HG03280 (cell line): ENCODE data around the gene PTPN1.
"Not testable (repeated sequence)": the region's sequence is repeated elsewhere in the genome, so short reads cannot be mapped to it uniquely, and the experiment has no call there.

Experiments used
- ATAC-seq: cut with Tn5 transposase; IDR thresholded peaks from one replicate; pipeline ENCODE4 v1.9.1; 2021; ENCODE audit warnings: mild to moderate bottlenecking, moderate library complexity; ENCODE audit not compliant: unreplicated experiment

The PTPN1 gene

DNA sequence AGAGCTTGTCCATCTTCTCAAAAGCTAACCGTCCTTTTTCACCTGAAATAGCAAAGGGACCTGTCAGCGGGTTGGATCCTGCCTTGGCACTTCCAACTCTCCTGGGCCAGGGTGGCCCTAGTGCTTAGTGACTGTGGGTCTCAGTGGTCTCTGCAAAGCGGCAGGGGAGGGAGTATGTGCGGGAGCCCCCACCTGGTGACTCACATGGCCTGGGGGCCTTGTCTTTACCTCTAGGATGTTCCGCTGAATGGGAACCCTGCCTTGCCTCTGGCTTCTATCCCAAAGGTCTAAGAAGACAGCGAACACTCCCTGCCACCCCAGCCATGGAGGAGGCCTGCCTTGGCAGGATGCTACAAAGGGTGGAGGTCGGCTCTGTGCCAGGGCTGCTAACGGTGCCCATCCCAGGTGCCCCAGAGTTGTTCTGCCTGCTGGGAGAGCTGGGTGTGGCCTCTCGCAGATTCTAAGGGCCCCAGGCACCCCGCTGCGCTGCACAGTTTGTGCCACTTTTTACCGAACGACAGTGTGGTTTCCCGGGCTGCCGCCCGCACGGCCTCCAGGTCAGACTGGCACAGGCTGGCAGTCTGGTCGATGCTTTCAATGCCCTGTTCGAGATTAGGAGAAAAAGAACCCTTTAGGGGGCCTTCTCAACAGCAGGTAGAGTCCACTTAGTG lies 77.2 kb downstream of the PTPN1 start:
- no peak for ATAC-seq

DNA sequence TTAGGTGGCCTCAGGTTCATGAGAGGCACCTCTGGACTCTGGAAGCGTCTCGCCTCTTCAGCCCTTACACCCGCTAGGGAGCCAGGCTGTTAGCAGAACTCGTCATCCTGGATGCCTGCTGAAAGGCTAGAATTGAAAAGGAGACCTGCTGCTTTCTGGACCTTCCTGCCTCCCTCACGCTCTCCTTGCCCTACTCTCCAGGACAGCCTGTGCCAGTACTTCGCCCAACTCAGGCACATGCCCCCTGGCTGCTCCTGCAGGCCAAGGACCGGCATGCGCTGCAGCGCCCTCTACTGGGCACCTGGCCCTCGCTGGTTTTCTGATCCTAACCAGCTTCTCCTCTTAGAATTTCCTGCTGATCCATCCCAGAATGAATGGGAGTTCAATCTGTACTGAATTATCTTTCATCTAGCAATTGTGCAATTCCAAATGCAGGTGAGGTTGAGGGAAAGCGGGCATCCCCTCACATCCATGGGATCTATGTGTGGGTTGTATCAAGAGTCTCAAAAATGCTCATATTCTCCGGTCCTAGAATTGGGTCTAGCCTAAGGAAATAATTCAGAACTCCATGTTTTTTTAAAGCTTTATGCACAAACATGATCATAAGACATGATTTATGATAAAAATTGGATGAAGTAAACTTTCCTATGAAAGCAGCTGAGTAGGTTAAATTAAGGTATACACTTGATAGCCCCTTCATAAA lies 78.0 kb downstream of the PTPN1 start:
- ATAC-seq: no peak

DNA sequence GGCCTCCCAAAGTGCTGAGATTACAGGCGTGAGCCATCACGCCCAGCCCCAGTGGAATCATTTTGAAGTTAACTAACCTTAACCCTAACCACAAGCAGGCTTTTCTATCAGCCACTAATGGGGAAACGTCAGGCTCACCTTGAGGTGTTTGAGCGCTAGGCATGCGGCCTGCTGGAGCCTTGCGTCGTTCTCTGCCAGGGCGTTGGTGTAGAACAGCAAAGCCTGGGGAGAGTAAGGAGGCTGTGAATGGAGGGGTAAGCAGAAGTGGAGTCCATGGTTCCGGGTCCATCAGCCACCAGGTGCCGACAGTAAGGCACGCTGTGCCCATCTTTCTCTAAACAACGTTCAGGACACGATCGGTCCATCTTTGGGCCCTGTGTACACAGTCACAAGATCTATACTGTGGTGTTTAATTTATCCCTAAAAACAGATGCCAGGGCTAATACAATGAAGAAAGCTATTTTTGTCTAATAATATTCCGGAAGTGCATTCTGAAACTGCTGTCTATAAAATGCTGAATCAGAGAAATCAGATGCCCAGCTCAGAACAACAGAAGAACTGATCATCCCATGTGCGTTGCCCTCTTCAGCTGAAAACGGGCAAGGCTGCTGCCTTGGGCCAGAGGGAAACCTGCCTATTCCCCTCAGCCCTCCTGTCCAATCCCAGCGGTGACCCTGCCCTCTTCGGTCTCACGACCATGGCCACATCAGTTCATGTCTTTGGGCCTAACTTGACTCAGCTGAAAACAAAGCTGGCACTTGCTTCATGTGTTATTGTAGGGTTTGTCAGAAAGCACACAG lies 79.6 kb downstream of the PTPN1 start:
- no peak for ATAC-seq

DNA sequence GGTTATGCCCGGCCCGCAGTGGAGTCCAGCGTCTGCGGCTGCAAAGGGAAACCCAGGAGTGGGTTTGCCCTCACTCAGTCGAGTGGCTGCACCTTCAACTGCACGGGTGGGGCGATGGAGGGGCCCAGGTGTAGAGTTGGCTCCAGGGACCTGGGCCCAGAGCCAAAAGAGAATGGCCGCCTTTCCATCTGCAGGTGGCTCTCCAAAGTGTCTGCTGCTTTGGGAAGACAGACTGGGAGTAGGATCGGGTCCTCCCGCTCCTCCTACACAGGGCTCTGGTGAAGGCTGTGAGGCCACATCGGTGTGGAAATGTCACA lies 80.1 kb downstream of the PTPN1 start:
- no peak for ATAC-seq

DNA sequence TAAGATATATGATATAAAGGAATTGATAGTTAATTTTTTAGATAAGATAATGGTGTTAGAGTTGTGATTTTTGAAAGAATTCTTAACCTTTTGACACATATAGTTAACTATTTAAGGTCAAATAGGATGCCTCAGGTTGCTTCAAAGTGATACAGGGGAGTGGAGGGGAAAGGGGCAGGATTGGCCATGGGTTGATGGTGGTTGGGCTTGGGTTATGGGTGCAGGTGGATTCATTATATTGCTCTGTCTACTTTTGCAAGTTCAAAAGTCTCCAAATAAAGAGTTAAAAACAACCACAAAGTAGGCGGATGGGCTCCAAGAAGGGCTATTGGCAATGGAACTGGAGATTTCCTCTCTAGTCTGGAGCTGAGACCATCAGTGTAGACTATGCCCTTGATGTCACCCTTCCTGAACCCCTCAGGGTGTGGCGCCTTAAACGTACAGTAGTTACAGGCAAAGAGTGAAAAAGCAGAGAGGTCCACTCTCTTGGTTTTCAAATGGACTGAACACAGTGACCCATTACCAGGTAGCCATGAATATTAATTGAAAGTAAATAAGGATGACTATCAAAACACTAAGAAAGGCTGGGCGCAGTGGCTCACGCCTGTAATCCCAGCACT lies 81.2 kb downstream of the PTPN1 start:
- no peak for ATAC-seq

DNA sequence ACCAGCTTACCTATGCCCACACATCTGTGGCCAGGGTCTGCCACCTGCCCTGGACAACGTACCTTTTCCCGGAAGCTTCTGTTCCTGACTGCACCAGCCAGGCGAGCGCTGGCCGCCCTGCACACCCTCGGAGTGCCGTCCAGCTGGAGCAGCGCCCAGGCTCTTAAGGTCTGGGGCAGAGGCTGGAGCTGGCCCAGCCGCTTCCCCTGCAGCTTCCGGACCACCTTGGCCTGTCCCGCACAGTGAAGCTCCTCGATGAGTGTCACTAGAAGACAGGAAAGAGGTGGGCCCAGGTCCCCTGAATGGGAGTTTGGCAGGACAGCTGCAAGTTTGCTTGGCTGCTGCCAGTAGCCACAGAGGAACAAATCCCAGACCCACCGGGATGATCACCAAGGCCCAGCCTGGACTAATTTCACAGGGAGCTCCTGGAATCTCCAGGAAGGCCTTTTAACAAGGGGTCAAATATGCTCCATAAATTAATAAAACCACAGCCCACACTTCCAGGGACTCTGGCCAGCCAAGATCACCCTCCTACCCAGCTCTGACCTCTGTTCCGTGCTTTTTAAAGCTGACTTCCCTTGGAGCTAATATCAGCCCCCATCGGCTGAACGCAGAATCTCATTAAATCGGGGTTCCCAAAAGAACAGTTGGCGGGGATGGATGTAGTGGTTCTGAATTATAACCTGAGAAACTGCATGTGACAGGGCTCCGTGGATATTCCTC lies 82.3 kb downstream of the PTPN1 start:
- no peak for ATAC-seq

DNA sequence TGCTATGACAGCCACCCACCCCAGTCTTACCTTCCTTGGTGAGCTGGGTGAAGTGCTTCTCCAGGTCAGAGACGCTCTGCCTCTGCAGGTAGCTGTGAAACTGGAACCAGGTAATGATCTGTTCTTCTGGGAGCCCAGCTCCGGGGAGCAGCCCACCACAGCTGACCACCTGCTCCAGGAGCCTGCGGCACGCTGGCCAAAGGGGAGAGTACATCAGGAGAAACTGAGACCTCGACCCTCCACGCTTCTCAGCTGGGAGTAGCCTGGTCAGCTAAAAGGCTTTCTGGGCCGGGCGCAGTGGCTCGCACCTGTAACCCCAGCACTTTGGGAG lies 82.8 kb downstream of the PTPN1 start:
- no peak for ATAC-seq

DNA sequence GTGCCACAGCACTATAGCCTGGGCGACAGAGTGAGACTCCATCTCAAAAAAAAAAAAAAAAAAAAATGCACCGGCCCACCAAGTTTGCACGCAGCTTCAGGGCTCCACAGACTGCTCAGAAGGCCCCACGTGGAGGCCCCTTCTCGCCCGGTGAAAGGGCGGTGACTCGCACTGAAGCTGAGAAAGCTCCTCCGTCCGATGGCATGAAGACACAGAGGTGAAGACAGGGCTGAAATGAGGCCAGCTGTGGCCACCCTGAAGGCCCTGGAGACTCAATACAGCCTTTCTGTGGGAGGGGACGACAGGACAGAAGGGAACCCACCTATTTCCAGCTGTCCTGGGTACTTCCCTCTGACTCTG lies 84.0 kb downstream of the PTPN1 start:
- no peak for ATAC-seq

DNA sequence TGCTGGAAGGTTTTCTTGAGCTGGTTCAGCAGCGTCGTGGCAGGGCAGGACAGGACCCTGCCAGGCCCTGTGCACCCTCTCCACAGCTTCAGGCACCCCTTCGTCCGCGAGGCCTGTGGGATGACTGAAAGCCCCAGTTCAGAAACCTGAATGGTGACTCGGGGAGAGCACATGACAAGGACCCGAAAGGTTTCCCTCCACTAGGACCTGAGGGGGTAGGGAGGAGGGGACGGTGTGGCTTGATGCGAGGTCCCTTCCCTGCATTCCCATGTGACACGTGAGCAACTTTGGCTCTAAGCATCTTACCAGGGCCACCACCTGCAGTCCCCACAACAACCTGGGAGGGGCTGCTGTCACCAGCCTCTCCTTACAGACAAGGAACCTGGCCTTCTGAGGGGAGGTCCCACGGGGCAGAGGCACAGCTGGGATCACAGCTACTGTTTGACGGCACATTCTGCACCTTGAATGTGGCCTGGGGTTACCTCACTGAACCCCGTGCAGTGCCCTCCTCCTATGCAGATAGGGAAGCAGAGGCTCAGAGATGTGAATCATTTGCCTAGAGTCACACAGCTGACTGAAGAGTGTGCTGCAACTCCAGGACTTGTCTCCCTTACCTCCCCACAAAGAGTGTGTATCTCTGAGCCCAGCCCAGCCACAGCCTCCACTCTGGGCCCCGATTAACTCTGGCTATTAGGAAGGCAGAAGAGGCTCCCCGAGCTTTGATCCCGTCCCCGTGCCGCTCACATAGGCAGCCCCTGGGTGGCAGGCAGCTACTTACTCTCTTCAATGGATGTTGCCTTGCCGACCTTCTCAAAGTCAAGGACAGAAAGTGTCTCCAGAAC lies 84.6 kb downstream of the PTPN1 start:
- no peak for ATAC-seq

DNA sequence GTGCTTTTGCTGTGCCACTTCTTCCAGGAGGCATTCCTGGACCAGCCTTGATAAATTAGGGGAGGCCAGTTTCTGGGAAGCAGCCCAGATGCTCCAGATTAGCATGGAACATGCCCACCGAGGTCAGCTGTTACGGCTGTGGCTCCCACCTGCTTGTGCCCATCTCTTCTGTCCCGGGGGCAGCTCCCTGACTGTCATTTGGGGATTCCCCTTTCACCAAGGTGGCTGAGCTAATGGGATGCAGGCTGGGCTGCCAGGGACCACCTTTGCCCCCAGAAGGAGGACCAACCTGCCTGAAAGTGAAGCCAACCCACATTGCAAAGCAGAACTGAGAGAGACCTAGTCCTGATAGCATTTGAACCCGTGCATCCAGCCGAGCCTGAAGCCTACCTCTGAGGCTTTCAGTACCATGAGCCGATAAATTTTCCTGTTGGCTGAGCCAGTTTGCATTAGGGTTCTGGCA lies 85.3 kb downstream of the PTPN1 start:
- no peak for ATAC-seq

DNA sequence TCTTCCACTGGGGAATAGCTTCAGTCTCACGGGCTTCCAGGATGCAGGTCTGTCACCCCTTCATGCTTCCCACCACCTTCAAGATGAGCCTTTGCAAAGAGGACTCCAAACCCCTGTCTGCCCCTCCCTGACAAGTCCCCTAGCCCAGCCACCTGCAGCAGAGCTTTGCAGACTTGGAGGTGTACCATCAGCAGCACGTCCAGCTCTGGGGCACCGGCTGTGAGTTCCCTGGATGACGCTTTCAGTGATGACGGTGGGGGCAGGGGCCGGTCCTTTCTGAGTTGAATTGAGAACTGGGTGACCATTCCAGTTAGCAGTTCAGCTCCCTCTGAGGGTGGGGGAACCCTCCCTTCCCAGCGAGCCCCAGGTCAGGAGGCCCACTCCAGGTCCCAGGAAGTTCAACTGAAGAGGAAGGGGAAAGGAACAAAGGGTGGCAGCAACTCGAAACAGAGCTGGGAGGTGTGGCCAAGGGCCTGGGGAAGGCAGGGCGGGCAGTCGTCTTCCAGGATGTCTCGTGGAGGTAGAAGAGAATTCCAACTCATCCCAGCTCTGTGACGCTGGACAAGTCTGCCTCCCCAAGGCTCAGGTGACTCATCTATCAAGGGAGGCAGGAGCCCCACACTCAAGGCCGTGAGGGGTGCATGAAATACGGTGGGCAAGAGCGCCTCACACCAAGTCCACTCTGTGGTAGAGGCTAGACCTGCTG lies 86.0 kb downstream of the PTPN1 start:
- no peak for ATAC-seq

DNA sequence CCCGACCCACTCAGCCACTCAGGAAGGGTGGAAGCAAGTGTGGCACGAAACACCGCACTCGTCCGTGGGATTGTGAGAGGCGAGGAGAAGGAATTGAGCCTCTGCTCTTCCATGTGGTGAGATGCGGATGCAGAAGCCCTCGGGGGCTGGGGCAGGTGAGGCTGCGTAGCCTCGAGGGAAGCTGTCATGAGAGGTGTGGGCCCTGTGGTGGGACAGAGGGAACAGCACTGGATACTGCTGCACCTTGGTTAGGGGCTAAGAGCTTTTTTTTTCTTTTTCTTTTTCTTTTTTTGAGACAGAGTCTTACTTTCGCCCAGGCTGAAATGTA lies 86.5 kb downstream of the PTPN1 start:
- no peak for ATAC-seq

DNA sequence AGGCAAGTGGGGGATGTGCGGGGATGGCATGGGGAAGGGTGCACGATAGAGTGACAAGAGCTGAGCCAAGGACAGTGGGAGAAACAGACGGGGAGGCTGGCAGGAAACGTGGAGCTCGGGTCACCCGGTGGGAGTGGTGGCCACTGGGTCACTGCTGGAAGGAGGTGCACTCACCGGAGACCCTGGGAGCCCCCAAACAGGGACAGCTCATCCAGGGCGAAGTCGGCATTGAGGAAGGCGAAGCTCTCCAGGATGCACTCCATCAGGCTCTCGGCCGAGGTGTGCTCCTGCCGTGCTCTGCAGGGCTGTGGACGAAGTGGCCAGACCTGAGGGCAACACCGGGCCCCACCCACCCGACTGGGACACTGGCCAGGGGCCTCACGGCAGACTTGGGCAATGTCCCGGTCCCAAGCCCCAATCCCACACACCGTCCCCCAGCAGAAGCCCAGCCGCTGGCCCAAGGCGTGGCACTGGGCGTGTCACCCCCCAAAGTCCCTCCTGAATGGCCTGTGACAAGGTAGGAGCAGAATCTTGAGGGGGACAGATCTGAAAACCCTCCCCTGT lies 87.3 kb downstream of the PTPN1 start:
- no peak for ATAC-seq

DNA sequence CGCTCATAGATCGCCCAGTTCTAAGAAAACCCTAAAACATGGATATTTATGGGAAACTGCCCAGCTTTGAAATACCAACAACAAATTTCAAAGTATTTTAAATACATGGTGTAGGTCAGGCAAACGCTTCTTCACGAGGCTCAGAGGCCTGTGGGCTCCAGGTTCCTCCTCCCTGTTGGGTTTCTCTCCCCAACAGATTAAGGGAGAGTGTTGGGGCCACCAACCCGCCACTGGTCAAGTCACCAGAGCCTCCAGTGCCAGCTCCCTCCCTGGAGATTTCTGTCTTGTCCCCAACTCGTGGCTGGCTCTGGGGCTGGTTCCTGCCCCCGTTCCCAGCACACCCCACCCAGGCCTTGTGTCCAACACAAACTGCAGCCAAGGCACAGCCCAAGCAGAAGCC lies 87.9 kb downstream of the PTPN1 start:
- no peak for ATAC-seq

DNA sequence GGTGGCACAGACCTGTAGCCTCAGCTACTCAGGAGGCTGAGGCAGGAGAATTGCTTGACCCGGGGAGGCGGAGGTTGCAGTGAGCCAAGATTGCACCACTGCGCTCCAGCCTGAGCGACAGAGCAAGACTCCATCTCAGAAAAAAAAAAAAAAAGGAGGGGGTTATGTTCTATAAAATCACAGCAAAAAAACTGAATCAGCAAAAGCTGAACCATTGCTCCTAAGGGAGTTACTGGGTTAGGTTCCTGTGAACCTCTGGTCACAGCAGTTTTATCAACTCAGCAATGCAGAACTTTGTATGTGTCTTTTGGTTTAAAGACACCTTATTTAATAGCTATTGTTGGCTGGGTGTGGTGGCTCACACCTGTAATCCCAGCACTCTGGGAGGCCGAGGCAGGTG lies 88.6 kb downstream of the PTPN1 start:
- ATAC-seq: not testable (repeated sequence)

DNA sequence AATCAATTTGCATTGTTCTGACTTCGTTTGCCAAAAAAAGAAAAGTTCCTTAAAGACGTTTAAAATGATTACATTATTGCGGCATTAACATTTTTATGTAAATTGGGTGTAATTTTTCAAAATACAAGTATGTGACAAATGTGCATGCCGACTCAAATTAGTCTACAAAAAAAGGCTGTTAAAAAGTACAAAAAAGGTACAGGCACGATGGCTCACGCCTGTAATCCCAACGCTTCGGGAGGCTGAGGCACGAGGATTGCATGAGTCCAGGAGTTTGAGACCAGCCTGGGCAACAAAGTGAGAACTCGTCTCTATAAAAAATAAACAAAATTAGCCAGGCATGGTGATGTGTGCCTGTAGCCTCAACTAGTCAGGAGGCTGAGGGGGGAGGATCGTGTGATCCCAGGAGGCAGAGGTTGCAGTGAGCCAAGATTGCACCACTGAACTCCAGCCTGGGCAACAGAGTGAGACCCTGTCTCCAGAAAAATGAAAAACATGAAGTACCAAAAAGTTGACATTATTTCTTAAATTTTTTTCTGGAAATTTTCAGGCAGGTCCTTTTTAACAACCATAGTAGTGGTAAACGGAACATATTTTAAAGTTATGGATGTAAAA lies 90.2 kb downstream of the PTPN1 start:
- ATAC-seq: no peak

DNA sequence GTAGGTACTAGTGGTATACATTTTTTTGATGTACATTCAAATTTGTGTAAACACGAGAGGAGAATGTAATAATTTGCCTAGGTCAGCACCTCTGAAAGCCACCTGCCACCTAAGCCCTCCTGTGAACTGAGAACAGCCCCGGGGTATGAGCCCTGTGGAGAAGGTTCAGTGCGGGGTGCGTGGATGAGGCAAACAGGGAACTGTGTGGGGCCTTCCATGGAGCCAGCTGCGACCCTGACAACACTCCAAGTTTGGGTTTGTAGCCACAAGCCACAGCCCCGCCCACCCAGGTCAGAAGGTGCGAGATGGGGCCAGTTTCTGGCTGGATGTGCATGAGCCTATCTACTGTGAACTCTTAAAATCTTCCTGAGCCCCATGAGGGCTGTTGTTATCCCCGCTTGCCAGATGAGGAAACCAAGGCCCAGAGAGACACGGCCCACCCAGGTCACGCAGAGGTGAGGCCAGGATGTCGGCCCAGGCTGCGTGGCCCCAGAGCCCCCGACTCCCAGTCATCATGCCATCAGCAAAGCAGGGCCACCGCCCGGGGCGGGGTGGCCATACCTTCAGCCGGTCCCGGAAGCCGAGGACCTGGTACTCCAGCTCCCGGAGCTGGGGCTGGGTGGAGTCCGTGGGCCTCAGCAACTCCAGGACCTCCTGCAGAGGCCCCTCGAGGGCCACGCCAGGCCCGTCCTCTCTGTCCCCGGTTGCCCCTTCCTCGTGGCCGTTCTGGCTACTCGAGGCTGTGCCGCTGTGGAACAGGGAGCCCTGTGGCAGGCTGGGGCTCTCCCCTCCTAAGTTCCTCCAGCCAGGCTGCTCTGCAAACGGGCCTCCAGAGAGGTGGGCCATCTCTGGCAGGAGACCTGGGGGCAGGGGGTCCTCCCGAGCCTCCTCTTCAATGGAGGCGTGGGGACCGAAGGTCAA lies 91.6 kb downstream of the PTPN1 start:
- no peak for ATAC-seq
